ENCODE measurements around the gene MTSS2.

DNA sequence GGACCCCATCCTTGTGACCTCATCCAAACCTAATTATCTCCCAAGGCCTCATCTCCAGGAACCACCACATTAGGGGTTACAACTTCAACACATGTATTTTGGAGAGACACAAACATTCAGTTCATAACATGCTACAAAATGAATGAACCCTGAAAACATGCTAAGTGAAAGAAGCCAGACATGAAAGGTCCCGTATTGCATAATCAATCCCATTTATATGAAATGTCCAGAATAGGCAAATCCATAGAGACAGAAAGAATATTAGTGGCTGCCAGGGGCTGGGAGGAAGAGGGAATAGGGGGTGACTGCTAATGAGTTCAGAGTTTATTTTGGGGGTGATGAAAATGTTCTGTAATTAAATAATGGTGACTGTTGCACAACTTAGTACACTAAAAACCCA, 43.2 kb downstream of the MTSS2 start:
- no peak for TF ChIP-seq TCF4 (CRISPR knock-in tag; IDR thresholded peaks at IDR 0.05; ENCODE audit: borderline replicate concordance)
- TF ChIP-seq, protein P1, sequence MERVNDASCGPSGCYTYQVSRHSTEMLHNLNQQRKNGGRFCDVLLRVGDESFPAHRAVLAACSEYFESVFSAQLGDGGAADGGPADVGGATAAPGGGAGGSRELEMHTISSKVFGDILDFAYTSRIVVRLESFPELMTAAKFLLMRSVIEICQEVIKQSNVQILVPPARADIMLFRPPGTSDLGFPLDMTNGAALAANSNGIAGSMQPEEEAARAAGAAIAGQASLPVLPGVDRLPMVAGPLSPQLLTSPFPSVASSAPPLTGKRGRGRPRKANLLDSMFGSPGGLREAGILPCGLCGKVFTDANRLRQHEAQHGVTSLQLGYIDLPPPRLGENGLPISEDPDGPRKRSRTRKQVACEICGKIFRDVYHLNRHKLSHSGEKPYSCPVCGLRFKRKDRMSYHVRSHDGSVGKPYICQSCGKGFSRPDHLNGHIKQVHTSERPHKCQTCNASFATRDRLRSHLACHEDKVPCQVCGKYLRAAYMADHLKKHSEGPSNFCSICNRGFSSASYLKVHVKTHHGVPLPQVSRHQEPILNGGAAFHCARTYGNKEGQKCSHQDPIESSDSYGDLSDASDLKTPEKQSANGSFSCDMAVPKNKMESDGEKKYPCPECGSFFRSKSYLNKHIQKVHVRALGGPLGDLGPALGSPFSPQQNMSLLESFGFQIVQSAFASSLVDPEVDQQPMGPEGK (CRISPR knock-in tag; IDR thresholded peaks at IDR 0.05; ENCODE audit: borderline replicate concordance) = no peak
- TF ChIP-seq ISL1 (CRISPR knock-in tag; IDR thresholded peaks at IDR 0.05) = no peak
- no peak for TF ChIP-seq ESRRG (CRISPR knock-in tag; IDR thresholded peaks at IDR 0.05)
- TF ChIP-seq ZFP30 (CRISPR knock-in tag; IDR thresholded peaks at IDR 0.05) = no peak
- TF ChIP-seq, protein P2, sequence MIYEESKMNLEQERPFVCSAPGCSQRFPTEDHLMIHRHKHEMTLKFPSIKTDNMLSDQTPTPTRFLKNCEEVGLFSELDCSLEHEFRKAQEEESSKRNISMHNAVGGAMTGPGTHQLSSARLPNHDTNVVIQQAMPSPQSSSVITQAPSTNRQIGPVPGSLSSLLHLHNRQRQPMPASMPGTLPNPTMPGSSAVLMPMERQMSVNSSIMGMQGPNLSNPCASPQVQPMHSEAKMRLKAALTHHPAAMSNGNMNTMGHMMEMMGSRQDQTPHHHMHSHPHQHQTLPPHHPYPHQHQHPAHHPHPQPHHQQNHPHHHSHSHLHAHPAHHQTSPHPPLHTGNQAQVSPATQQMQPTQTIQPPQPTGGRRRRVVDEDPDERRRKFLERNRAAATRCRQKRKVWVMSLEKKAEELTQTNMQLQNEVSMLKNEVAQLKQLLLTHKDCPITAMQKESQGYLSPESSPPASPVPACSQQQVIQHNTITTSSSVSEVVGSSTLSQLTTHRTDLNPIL (CRISPR knock-in tag; IDR thresholded peaks at IDR 0.05; ENCODE audit: low read depth) = no peak
- TF ChIP-seq RARB (CRISPR knock-in tag; IDR thresholded peaks at IDR 0.05) = no peak
- no peak for TF ChIP-seq ZNF565 (CRISPR knock-in tag; conservative IDR thresholded peaks at IDR 0.05; ENCODE audit: low read depth)
- no peak for TF ChIP-seq ZNF70 (CRISPR knock-in tag; IDR thresholded peaks at IDR 0.05)
- TF ChIP-seq ZFP3 (CRISPR knock-in tag; IDR thresholded peaks at IDR 0.05) = no peak

All from SK-N-SH treated with all-trans-retinoic acid at 6 μM for 48 hours (cell line).